ENCODE results near the gene FHIT. TPM values are rescaled to one million over a fixed set of nuclear protein-coding genes. Genes with fewer than 3 reads are reported as not detected.

The FHIT gene
- total RNA-seq, 2 donors from 2014 or later: 2.9 to 12.2 TPM

DNA sequence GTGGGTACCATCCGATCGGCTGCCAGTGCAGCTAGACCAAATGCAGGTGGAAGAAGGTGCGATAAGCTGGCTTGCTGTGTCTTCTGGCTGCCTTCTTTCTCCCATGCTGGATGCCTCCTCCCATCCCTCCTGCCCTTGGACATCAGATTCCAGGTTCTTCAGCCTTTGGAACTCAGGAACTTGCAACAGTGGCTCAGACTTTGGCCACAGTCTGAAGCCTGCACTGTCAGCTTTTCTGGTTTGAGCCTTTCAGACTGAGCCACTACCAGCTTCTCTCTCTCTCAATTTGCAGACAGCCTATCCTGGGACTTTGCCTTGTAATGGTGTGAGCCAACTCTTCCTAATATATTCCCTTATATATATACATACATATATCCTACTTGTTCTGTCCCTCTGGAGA, 485.5 kb downstream of the FHIT start:
- Mint-ChIP-seq H3K4me3 (no peak overlapping the region), H3K27me3 (no peaks in the 10 kb centered on the region), H3K4me1 (no peaks in the 10 kb centered on the region), H3K36me3 (ENCODE audit: low read depth) (no peaks in the 10 kb centered on the region), H3K9me3 (no peaks in the 10 kb centered on the region), H3K27ac (no peak overlapping the region)
- ATAC-seq (replicated peaks): no peak

DNA sequence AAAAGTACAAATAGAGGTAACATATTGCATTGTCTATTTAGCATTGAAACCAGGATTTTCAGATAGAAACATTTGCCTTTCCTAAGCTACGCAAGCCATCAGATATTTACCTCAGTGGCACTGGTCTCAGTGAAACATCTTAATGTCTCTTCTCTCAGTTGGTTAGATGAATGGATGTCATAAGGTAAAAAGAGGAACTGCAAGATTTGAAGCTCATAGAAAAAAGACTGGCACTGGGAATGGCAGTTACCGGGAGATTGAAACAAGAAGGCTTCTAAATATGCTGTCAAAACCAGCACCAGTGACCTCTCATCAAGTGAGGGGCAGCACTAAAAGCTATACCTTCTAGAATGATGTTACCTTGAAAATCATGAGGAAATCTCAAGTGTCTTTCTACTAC, 486.4 kb downstream of the FHIT start:
- Mint-ChIP-seq H3K4me3 (no peak overlapping the region), H3K4me1 (no peaks in the 10 kb centered on the region)

DNA sequence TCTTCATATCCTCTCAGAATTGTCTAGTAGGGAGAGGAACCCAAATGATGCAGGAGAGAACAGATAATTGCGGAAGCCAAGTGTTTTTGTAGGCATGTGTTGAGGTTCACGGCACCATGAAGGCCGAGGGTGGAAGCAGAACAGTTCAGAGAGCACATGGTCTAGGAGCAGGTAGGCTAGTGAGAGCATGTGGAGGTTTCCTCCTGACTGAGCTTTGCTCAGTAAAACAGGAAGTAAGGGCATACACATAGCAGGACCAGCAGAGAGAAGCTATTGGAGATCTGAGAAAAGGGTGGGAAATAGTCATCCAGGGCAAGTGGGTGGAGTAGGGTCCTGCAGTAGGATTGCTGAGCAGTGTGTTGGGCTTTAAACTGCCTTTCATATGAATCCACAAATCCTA, 491.1 kb downstream of the FHIT start:
- Mint-ChIP-seq H3K4me1 (no peaks in the 10 kb centered on the region), H3K9me3 (peaks cover 12% of the 10 kb centered on the region), H3K27ac (no peak overlapping the region), H3K4me3 (no peak overlapping the region), H3K36me3 (ENCODE audit: low read depth) (no peaks in the 10 kb centered on the region), H3K27me3 (no peaks in the 10 kb centered on the region)
- no peak for ATAC-seq (replicated peaks)

More for the DNA sequence above, 486.4 kb downstream of the FHIT start:
- no peaks in the 10 kb centered on the region for H3K27me3 Mint-ChIP-seq
- H3K36me3 Mint-ChIP-seq (ENCODE audit: low read depth): no peaks in the 10 kb centered on the region
- no peak overlapping the region for H3K27ac Mint-ChIP-seq
- ATAC-seq (replicated peaks): no peak
- peaks cover 3% of the 10 kb centered on the region for H3K9me3 Mint-ChIP-seq

DNA sequence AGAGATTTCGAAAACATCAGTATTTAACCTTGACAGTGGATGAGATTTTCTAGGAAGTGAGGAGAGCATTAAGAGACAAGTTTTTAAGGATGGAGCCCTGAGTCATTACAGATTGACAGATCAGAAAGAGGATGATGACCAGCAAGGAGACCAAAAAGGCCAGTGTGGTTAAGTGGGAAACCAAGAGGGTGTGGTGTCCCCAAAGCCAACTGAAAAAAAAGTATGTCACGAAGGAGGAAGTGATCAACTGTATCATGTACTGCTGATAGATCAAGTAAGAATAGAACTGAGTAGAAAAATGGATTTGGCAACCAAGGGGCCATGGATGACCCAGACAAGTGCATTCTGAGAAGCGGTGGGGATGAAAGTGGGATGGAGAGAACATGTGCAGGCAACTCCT, 491.8 kb downstream of the FHIT start:
- H3K4me1 Mint-ChIP-seq: no peaks in the 10 kb centered on the region
- H3K27me3 Mint-ChIP-seq: no peaks in the 10 kb centered on the region
- no peak for ATAC-seq (replicated peaks)
- no peak overlapping the region for H3K27ac Mint-ChIP-seq
- H3K36me3 Mint-ChIP-seq (ENCODE audit: low read depth): no peaks in the 10 kb centered on the region
- no peak overlapping the region for H3K4me3 Mint-ChIP-seq
- peaks cover 12% of the 10 kb centered on the region for H3K9me3 Mint-ChIP-seq

DNA sequence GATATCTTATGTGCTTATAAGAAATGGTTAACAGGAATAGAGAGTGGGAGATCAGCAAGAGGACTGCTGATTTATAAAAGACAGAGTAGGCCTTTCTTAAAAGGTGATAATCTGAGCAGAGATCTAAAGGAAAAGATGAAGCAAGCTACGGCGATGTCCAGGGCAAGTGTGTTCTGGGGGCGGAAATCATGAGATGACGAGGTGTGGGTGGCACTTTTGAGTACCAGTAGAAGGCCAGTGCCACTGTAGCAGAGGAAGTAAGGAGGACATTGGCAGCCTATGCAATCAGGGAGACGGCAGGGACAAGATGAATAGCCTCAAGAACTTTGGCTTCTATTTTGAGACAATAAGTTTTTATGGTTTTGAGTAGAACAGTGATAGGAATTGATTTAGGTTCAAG, 492.4 kb downstream of the FHIT start:
- Mint-ChIP-seq H3K9me3 (peaks cover 12% of the 10 kb centered on the region), H3K27ac (no peak overlapping the region)

DNA sequence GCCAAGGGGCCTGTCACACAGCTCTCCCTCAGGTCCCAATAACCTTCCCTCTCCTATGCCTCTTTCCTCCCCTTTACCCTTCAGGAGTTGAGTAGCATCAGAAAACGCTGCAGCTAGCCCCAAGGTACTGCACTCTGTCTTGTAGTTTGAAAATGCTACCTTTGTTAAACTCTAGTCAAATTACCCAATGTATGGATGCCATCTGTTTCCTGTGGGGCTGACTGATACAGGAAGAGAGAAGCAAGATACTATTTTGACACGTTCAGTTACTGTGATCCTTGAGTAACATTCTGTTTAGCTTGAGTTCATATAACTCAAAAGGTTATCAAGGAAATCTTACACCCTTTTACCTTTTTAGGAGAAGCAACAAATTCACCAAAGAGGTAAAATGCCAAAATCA, 493.1 kb downstream of the FHIT start:
- H3K27me3 Mint-ChIP-seq: no peaks in the 10 kb centered on the region
- H3K27ac Mint-ChIP-seq: no peak overlapping the region
- H3K9me3 Mint-ChIP-seq: peaks cover 12% of the 10 kb centered on the region
- no peak for ATAC-seq (replicated peaks)
- no peaks in the 10 kb centered on the region for H3K4me1 Mint-ChIP-seq
- H3K36me3 Mint-ChIP-seq (ENCODE audit: low read depth): no peaks in the 10 kb centered on the region
- no peak overlapping the region for H3K4me3 Mint-ChIP-seq

More for the DNA sequence above, 492.4 kb downstream of the FHIT start:
- Mint-ChIP-seq H3K27me3 (no peaks in the 10 kb centered on the region), H3K4me1 (no peaks in the 10 kb centered on the region), H3K4me3 (no peak overlapping the region), H3K36me3 (ENCODE audit: low read depth) (no peaks in the 10 kb centered on the region)
- ATAC-seq (replicated peaks): no peak

DNA sequence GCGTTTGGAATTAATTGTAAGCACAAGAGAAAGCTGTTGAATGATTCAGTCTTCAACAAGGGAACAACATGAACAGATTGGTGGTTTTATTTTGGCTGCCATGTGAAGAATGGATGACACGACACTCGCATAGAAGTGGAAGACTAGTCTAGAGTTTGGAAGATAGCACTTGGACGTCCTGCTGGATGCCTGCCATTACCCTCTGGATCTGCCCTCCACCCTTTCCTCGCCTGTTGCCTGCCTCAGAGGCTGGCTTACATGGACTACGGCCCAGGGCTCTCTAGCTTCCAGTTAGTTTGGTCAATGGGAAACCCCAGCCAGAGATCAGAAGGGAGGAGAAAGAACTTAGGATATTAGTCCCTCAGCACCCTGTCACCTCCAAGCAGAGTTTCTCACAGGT, 493.5 kb downstream of the FHIT start:
- Mint-ChIP-seq H3K9me3 (peaks cover 12% of the 10 kb centered on the region), H3K4me1 (no peaks in the 10 kb centered on the region), H3K27me3 (no peaks in the 10 kb centered on the region), H3K27ac (no peak overlapping the region), H3K4me3 (no peak overlapping the region), H3K36me3 (ENCODE audit: low read depth) (no peaks in the 10 kb centered on the region)
- no peak for ATAC-seq (replicated peaks)

DNA sequence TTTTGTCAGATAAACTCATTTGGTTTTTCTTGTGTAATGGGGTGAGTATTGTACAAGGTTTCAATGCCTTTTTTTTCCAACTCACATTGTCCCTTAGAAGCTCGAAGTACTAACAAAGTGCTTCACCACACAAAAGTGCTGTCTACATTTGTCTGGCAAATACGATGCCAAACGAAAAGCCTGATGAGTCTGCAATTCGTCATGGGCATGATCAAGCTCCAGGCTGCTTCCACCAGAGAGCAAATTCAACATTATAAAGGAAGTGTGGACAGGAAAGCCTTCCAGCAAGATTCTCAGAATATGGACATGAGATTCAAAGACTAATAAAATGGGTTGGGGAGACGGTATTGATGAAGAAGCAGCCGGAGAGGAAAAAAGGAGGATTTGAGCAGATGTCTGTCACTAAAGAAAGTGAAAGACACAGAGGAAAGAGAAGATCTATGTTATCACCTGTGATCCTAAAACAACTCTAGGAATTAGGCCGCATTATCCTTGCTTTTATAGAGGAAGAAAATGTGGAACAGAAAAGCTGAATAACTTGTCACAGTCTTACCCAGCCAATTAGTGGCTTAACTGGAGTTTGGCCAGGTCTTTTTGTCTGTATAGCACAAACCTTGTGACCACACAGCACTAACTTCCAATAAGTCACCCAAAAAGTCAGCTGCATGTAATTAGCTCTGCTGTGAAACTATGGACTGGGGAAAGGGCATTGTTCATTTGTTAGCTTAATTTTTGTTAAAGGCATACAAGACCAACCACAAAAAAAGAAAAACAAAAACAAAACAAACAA, 494.8 kb downstream of the FHIT start:
- ATAC-seq (replicated peaks): no peak
- H3K36me3 Mint-ChIP-seq (ENCODE audit: low read depth): no peaks in the 10 kb centered on the region
- no peaks in the 10 kb centered on the region for H3K4me1 Mint-ChIP-seq
- no peak overlapping the region for H3K4me3 Mint-ChIP-seq
- peaks cover 12% of the 10 kb centered on the region for H3K9me3 Mint-ChIP-seq
- H3K27me3 Mint-ChIP-seq: no peaks in the 10 kb centered on the region
- no peak overlapping the region for H3K27ac Mint-ChIP-seq

DNA sequence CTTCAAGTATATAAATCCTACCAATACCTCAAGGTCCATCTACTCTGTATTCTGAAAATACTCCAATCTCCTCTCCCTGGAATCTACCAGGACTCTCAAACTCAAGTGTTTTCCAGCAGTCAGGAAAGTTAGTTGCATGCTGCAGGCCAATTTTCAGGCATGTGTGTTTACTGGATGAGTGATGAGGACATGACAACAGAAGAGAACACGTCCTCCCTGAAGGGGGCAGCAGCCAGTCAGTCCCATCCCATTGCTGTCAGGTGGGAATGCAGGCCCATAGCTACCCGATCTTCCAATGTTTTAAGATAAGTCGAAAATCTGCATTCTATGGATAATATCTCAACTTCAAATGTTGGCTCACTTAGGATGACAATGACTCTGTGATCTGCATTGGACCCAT, 496.2 kb downstream of the FHIT start:
- no peaks in the 10 kb centered on the region for H3K36me3 Mint-ChIP-seq (ENCODE audit: low read depth)
- H3K27me3 Mint-ChIP-seq: no peaks in the 10 kb centered on the region

DNA sequence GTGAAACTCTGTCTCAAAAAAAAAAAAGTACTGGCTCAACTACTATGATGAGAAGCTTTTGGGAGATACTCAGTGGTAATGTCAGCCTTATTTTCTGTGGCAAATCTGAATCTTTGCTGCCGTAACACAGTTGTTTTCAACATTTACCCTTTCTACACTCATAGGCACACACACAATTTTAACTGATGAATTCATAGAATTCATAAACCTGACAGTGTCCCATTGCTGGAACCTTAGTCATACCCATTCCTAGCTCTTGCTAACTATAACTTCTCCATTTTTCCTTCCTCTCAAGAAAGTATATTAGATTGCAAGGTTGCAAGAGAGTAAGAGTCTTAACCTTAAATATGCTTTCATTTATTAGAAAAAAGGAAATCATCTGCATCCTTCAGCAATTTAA, 496.6 kb downstream of the FHIT start:
- no peak for ATAC-seq (replicated peaks)
- Mint-ChIP-seq H3K36me3 (ENCODE audit: low read depth) (no peaks in the 10 kb centered on the region), H3K27me3 (no peaks in the 10 kb centered on the region), H3K9me3 (peaks cover 17% of the 10 kb centered on the region), H3K4me3 (no peak overlapping the region), H3K4me1 (no peaks in the 10 kb centered on the region), H3K27ac (no peak overlapping the region)

More for the DNA sequence above, 496.2 kb downstream of the FHIT start:
- Mint-ChIP-seq H3K4me3 (no peak overlapping the region), H3K4me1 (no peaks in the 10 kb centered on the region), H3K9me3 (peaks cover 16% of the 10 kb centered on the region), H3K27ac (no peak overlapping the region)
- ATAC-seq (replicated peaks): no peak

DNA sequence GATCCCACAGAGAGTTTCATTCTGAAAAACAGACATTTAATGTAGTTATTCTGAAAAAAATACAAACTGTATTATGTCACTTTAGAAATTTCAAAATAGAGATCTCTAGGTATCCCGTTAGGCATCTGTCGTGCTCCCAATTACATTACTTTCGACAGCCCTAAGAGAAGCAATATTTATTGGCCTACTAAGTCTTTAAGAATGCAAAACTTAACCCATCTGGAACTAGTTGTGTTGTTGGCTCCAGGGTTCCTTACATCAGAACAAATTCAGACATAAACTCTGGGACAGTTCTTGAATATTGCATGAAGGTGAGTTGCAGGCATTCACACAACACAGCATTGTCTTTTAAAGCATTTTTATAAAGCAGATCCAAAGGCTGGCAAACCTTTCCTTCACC, 498.4 kb downstream of the FHIT start:
- Mint-ChIP-seq H3K4me1 (no peaks in the 10 kb centered on the region), H3K4me3 (no peak overlapping the region), H3K9me3 (peaks cover 13% of the 10 kb centered on the region), H3K27ac (no peak overlapping the region), H3K36me3 (ENCODE audit: low read depth) (no peaks in the 10 kb centered on the region), H3K27me3 (no peaks in the 10 kb centered on the region)
- no peak for ATAC-seq (replicated peaks)

DNA sequence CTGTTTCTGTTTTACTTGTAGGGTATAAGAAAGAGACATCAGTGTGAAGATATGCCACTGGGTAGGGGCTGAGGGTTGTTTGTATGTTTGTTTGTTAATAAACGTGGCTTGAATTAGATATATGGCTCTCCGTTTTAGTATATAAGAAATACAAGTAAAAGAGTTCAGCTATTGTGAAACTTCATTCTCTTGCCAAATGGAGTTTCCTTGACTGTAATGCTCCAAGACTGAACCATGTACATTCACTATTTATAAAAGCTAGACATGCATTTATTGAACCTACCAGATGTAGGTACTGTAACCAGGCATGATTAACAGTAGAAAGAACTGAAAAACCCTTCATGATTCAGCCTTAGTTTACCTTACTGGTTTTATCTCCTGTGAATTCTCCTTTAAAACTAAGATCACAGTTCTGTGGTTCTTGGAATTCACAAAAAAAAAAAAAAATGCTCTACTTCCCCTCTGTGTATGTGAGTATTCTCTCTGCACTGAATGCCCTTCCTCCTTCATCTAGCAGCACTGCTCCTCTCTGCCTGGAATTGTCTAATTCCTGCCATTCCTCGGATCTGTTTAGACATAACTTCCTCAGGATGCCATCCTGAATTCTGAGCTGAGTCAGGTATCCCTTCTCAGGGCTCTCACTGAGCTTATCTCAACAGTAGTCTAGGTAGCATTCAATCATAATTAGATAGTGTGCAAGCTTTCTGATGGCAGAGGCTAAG, 504.4 kb downstream of the FHIT start:
- no peaks in the 10 kb centered on the region for H3K27me3 Mint-ChIP-seq
- no peak for ATAC-seq (replicated peaks)
- no peak overlapping the region for H3K27ac Mint-ChIP-seq
- no peaks in the 10 kb centered on the region for H3K4me1 Mint-ChIP-seq
- H3K9me3 Mint-ChIP-seq: peaks cover 13% of the 10 kb centered on the region
- H3K36me3 Mint-ChIP-seq (ENCODE audit: low read depth): no peaks in the 10 kb centered on the region
- H3K4me3 Mint-ChIP-seq: no peak overlapping the region

DNA sequence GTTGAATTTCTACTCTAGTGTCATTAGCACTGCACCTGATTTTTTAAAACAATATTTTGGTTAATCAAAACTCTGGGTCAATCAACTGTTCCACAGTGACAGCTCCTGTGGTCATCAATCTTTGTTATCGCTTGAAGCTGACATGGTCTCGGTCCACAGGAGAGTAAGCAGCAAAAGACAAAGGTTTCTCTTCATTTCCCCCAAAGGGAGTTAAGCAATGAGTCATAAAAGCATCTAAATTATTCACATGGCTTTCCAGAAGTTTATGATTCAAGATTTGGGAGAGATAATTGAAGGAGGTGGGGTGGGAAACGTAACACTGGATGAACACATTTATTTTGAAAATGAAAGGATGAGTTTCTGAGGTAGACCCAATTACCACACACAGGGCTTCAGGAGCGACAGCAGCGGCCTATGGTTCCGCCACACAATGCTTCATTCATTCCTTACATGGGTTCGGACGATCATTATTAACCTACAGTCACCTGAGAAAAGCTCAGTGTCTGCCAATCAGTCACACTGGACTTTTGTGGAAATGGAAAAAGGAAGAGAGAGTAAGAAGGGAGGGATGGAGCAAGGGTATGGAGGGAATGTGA, 505.1 kb downstream of the FHIT start:
- no peaks in the 10 kb centered on the region for H3K36me3 Mint-ChIP-seq (ENCODE audit: low read depth)
- no peak for ATAC-seq (replicated peaks)
- H3K27ac Mint-ChIP-seq: no peak overlapping the region
- H3K4me1 Mint-ChIP-seq: no peaks in the 10 kb centered on the region
- no peaks in the 10 kb centered on the region for H3K27me3 Mint-ChIP-seq
- no peak overlapping the region for H3K4me3 Mint-ChIP-seq
- H3K9me3 Mint-ChIP-seq: peaks cover 13% of the 10 kb centered on the region

DNA sequence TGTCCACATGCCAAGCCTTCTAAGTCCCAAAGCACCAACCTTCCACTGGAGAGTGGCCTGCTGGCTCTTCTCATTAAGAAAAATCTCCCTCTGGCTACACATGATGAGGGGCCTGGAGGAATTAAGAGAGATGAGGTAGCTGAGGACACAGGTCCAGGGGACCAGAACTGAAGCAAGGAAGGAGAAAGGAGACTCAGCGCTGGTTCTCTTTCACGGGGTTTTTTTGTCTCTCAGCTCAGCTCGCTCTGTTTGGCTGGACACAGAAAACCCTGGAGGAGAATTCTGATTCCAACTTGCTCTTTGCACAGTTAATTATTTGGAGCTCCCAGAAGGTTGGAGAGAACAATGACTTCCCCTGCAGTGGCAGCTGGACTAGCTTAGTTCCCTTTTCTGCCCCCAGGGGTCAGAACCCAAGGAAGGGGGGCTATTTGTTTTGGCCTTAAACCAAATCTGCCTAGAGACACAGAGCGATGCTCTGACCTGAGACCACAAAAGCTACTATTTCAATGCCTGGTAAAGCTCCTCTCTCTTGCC, 507.6 kb downstream of the FHIT start:
- H3K4me3 Mint-ChIP-seq: no peak overlapping the region
- H3K4me1 Mint-ChIP-seq: no peaks in the 10 kb centered on the region
- no peaks in the 10 kb centered on the region for H3K36me3 Mint-ChIP-seq (ENCODE audit: low read depth)
- no peaks in the 10 kb centered on the region for H3K9me3 Mint-ChIP-seq
- H3K27me3 Mint-ChIP-seq: no peaks in the 10 kb centered on the region
- no peak overlapping the region for H3K27ac Mint-ChIP-seq
- ATAC-seq (replicated peaks): no peak
